Measurements from ENCODE around the gene DOCK7.
"Not testable (repeated sequence)": the region's sequence is repeated elsewhere in the genome, so short reads cannot be mapped to it uniquely, and the experiment has no call there.

The DOCK7 gene

GRCh38 chr1:62608905-62609304 is 79.3 kb downstream of the DOCK7 start:
- no peak for DNase-seq (ENCODE audit: low read depth)

DNA sequence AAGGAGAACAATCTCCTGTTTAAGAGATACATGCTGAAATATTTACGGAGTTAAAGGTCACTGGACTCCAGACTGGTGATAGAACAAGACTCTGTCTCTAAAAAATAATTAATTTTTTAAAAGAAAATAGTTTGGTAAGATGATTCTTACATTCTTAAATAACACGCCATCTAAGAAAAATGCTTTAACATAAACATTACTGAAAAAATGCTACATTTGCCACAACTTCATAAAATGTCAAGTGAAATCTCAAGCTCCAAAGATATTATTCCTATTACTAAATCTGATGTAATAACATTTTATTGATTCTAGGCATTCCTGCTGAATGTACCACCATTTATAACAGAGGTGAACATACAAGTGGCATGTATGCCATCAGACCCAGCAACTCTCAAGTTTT is 86.7 kb downstream of the DOCK7 start:
- DNase-seq (ENCODE audit: low read depth) = no peak

DNA sequence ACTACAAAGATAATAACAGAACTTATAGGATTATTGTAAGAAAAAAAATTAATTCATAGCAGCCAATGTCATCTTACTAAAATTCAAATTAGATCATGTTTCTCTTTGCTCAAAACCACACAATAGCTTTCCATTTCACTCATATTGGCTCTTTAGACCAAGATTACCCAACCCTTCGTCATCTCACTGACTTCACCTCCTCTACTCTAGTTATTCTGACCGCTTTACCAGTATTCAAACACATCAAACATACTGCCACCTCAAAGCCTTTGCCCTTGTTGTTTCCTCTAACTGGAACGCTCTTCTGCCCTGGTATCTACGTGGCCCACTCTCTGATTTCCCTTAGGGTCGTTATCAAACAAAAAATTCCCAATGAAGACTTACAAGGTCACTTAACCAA is 89.1 kb downstream of the DOCK7 start:
- no peak for DNase-seq (ENCODE audit: low read depth)

- DNase-seq (ENCODE audit: low read depth) = no peak
These were observed 90.9 kb downstream of the DOCK7 start, which contains the start of gene ANGPTL3 for GRCh38 chr1:62597281-62597680. TSS of gene ANGPTL3 (plus strand) at chr1:62597520. CDS start at chr1:62597567, 47 bp downstream.

- DNase-seq (ENCODE audit: low read depth) = no peak
These were observed 92.5 kb downstream of the DOCK7 start for GRCh38 chr1:62595647-62596046.

- no peak for DNase-seq (ENCODE audit: low read depth)
These were observed 94.3 kb downstream of the DOCK7 start for GRCh38 chr1:62593825-62594394.

- DNase-seq (ENCODE audit: low read depth) = no peak
These were observed 97.2 kb downstream of the DOCK7 start for GRCh38 chr1:62590970-62591368.

DNA sequence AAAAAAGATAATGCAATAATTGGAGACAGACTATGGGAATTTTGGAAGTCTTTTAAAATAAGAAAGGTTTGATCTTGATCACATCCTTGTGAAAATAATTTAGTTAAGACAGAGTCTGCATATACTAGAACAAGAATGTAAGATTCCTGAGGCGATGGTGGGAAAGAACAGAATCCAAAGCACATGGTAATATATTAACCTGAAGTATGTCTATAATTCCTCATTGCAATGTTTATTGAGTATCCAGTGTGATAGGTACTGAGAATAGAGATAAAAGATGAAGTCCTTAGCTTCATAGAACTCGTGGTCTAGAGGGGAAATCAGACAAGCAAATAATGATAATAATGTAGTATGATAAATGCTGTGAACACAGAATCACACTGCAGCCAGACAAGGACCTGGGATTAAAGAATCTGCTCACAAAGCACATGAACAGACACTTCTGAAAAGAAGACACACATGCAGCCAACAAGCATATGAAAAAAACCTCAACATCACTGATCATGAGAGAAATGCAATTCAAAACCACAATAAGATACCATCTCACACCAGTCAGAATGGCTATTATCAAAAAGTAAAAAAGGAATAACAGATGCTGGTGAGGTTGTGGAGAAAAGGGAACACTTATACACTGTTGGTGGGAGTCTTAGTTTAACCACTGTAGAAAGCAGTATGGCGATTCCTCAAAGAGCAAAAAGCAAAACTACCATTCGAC is 97.8 kb downstream of the DOCK7 start:
- no peak for DNase-seq (ENCODE audit: low read depth)

- no peak for DNase-seq (ENCODE audit: low read depth)
These were observed 98.9 kb downstream of the DOCK7 start for GRCh38 chr1:62589321-62589720.

GRCh38 chr1:62588000-62588399 is 100.2 kb downstream of the DOCK7 start:
- DNase-seq (ENCODE audit: low read depth) = no peak

GRCh38 chr1:62585469-62586155 is 102.6 kb downstream of the DOCK7 start:
- DNase-seq (ENCODE audit: low read depth) = no peak

DNA sequence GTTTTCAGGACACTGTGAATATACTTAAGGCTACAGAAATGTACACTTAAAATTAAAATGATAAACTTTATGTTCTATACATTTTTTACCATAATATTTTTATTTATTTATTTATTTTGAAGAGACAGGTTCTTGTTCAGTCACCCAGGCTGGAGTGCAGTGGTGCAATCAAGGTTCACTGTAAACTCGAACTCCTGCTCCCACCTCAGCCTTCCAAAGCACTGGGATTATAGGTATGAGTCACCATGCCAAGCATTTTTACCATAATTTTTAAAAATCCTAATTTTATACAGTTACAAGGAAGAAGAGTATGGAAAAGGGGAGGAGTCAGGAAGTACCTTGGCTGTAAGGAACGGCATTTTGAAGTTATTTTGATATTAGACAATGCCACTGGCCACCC is 114.5 kb downstream of the DOCK7 start:
- no peak for DNase-seq (ENCODE audit: low read depth)

DNA sequence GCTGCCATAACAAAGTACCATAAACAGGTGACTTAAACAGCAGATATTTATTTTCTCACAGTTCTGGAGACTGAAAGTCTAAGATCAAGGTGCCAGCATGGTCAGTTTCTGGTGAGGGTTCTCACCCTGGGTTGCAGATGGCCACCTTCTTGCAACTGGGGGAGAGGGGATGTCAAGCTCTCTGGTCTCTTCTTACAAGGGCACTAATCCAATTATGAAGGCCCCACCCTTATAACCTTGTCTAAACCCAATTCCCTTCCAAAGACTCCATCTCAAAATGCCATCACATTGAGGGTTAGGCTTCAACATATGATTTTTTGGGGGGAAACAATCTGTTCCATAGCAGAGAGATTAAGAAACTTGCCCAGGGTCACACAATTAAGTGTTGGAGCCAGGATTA is 115.7 kb downstream of the DOCK7 start:
- no peak for DNase-seq (ENCODE audit: low read depth)

- DNase-seq (ENCODE audit: low read depth) = not testable (repeated sequence)
These were observed 116.7 kb downstream of the DOCK7 start for GRCh38 chr1:62571517-62571916.

DNA sequence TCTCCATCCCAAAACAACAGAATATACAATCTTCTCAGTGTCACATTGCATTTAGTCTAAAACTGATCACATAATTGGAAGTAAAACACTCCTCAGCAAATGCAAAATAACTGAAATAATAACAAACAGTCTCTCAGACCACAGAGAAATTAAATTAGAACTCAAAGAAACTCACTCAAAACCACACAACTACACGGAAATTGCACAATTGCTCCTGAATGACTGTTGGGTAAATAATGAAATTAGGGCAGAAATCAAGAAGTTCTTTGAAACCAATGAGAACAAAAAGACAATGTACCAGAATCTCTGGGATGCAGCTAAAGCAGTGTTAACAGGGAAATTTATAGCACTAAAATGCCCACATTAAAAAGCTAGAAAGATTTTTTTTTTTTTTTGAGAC is 120.3 kb downstream of the DOCK7 start:
- DNase-seq (ENCODE audit: low read depth) = not testable (repeated sequence)

GRCh38 chr1:62567182-62567581 is 121.0 kb downstream of the DOCK7 start:
- not testable (repeated sequence) for DNase-seq (ENCODE audit: low read depth)

DNA sequence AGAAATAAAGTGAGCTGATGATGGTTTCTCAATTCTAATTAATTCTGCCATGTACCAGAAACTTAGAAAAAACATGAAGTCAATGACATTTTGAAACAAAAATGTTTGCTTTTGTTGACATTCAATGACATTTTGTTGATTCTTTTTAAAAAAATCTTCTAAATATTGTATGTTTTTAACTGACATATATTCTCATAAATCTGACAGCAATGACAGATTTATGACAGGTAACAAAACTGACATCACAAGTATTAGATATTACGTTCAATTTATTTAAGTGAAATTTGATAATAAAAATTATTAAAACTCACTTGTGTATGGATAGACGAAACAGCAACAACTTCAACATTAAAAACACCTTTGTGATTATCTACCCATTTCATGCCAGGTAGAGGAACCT is 126.9 kb downstream of the DOCK7 start:
- DNase-seq (ENCODE audit: low read depth) = no peak

GRCh38 chr1:62544570-62544969 is 143.6 kb downstream of the DOCK7 start:
- DNase-seq (ENCODE audit: low read depth) = no peak

- no peak for DNase-seq (ENCODE audit: low read depth)
These were observed 147.1 kb downstream of the DOCK7 start for GRCh38 chr1:62541048-62541447.

DNA sequence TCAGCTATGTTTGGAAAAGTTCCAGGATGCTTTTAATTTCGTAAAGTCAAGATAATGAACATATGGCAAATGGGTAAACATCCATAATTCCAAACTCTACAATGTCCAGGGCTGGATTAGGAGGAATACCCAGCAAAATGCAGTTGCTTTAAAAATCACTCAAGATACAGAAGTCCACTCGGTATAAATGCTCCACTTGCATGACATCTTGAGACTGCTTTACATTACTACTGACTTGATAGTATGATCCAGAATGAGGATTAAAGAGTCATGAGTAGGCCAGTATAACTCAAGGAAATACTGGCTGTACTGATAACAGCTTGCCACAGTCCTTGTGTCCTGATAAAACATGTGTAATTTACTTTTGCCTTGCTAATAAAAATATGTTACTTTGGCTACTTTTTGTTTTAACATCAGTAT is 149.1 kb downstream of the DOCK7 start:
- no peak for DNase-seq (ENCODE audit: low read depth)

DNA sequence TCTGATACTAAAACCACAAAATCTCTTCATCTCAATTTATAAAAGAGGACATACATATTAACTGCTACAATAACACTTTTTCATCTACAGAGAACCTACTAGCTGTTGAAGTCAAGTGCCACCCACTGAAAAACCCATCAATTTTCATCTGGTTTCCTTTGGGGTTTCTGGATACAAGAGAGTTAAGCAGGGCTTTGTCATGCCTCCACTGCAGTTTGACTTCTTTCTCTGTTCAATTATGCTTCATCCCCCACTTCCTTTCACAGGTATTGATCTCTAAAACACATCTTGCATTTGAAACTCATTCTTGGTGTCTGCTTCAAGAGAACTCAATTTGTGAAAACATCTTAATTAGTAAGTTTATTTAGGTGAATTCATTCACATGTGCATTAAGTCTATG is 151.3 kb downstream of the DOCK7 start:
- no peak for DNase-seq (ENCODE audit: low read depth)

DNA sequence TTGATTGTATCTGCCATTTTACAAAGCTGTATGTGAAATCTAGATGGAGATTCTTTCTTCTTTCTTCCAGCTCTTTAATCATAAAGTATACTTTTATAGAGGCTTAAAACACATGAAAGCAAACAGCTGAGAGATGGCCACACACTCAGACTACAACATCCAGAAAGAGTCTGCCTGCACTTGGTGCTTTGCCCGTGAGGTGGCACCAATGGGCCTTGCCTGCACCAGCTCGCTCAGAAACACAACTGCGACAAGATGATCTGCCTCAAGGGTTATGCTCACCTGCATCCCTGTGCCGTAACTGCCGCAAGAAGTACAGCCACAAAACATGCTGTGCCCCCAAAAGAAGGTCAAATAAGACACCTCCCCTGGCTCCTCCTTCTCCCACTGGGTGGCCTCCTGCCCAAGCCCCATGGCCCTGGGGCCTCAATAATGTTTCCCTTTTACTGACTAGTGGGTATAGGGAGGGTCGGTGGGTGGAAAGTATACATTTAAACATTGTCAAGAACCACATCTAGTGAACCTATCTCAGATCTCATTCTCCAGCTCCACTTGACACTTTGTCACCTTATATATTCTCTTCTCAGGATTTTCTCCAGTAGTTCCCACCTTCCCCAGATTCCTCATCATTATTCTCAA is 157.6 kb downstream of the DOCK7 start:
- DNase-seq (ENCODE audit: low read depth) = no peak

GRCh38 chr1:62529227-62529626 is 159.0 kb downstream of the DOCK7 start:
- no peak for DNase-seq (ENCODE audit: low read depth)

Measured in activated T-helper 9 cell treated with anti-CD3 and anti-CD28 coated beads, Interleukin-2, amount 50 U/mL, for 16 hours (primary cell).